Mesendoderm (in vitro differentiated cells): Measurements from ENCODE around the gene FCMR. TPM values are rescaled to one million over a fixed set of nuclear protein-coding genes. Genes with fewer than 3 reads are reported as not detected.

Experiments used
- DNase-seq: peaks from one replicate; pipeline ENCODE4 v3.0.0; 2013
- H2AK5ac ChIP-seq: 2 replicates; pipeline ENCODE4 v1.6.1; 2013; ENCODE audit warnings: low read length, inconsistent platforms
- H2BK120ac ChIP-seq: 2 replicates; pipeline ENCODE4 v1.6.1; 2013; ENCODE audit warnings: low read depth, mild to moderate bottlenecking, low read length, moderate library complexity, mixed read lengths
- H2BK15ac ChIP-seq: replicated peaks from 2 replicates; pipeline ENCODE4 v1.6.1; 2013; ENCODE audit warnings: low read depth, mild to moderate bottlenecking, moderate library complexity
- H2BK5ac ChIP-seq: 2 replicates; pipeline ENCODE4 v1.6.1; 2013; ENCODE audit warnings: low read length, inconsistent platforms
- H3K18ac ChIP-seq: 2 replicates; pipeline ENCODE4 v1.6.1; 2013; ENCODE audit warnings: mild to moderate bottlenecking, low read length, mixed read lengths
- H3K23ac ChIP-seq: one replicate; pipeline ENCODE4 v1.6.1; 2013; ENCODE audit warnings: low read length
- H3K27ac ChIP-seq: 2 replicates; pipeline ENCODE4 v1.5.1; 2013; ENCODE audit warnings: low read depth, mild to moderate bottlenecking, inconsistent platforms, low read length, moderate library complexity
- H3K27me3 ChIP-seq: 2 replicates; pipeline ENCODE4 v1.6.1; 2013; ENCODE audit warnings: low read length, control low read depth, mild to moderate bottlenecking, inconsistent platforms; ENCODE audit not compliant: insufficient read depth, poor library complexity
- H3K36me3 ChIP-seq: 2 replicates; pipeline ENCODE4 v1.6.1; 2013; ENCODE audit warnings: low read length, inconsistent platforms; ENCODE audit not compliant: control insufficient read depth, insufficient read depth
- H3K4ac ChIP-seq: one replicate; pipeline ENCODE4 v1.6.1; 2013; ENCODE audit warnings: low read depth, mild to moderate bottlenecking, low read length, moderate library complexity
- H3K4me1 ChIP-seq: 2 replicates; pipeline ENCODE4 v1.6.1; 2013; ENCODE audit warnings: low read depth, low read length, inconsistent platforms; ENCODE audit not compliant: control insufficient read depth
- H3K4me2 ChIP-seq: 2 replicates; pipeline ENCODE4 v1.6.1; 2013; ENCODE audit warnings: low read length
- H3K4me3 ChIP-seq: 2 replicates; pipeline ENCODE4 v1.5.1; 2013; ENCODE audit warnings: mild to moderate bottlenecking, low read length
- H3K56ac ChIP-seq: one replicate; pipeline ENCODE4 v1.6.1; 2013; ENCODE audit warnings: low read length
- H3K79me1 ChIP-seq: 2 replicates; pipeline ENCODE4 v1.6.1; 2013; ENCODE audit warnings: low read length, inconsistent platforms
- H3K79me2 ChIP-seq: 2 replicates; pipeline ENCODE4 v1.6.1; 2013; ENCODE audit warnings: mild to moderate bottlenecking, low read length; ENCODE audit not compliant: control insufficient read depth, insufficient read depth
- H3K9ac ChIP-seq: 2 replicates; pipeline ENCODE4 v1.6.1; 2013; ENCODE audit warnings: low read length, inconsistent platforms
- H4K5ac ChIP-seq: one replicate; pipeline ENCODE4 v1.6.1; 2013; ENCODE audit warnings: low read length
- H4K8ac ChIP-seq: one replicate; pipeline ENCODE4 v1.6.1; 2013; ENCODE audit warnings: low read depth, mild to moderate bottlenecking, control low read depth, low read length, moderate library complexity
- WGBS: extraction: QIAGEN DNeasy Blood & Tissue Kit; methylation state at CpG from one replicate; pipeline ENCODE4 v1.1.7; 2013; ENCODE audit warnings: low lambda C conversion rate, missing lambda C conversion rate; ENCODE audit not compliant: insufficient coverage; ENCODE audit errors: extremely low coverage; 5-methylcytosine and 5-hydroxymethylcytosine counted together
- polyA plus RNA-seq, 2 experiments: library from polyadenylated mRNA; stranded (reverse); fragments of 200-250 nt; gene quantifications; one replicate each; pipeline ENCODE4 v1.2.3, GENCODE V29; 2013

The FCMR gene, protein sequence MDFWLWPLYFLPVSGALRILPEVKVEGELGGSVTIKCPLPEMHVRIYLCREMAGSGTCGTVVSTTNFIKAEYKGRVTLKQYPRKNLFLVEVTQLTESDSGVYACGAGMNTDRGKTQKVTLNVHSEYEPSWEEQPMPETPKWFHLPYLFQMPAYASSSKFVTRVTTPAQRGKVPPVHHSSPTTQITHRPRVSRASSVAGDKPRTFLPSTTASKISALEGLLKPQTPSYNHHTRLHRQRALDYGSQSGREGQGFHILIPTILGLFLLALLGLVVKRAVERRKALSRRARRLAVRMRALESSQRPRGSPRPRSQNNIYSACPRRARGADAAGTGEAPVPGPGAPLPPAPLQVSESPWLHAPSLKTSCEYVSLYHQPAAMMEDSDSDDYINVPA
- polyA plus RNA-seq (2013, experiment 1 of 2): 0.42 TPM
- polyA plus RNA-seq (2013, experiment 2 of 2): 0.24 TPM

GRCh38 chr1:206921772-206922265, at the start of gene FCMR:
Gene FCMR (minus strand): TSS chr1:206921941. CDS start chr1:206921854, 87 bp downstream.
- H2BK15ac ChIP-seq: no peak within 1 kb of the TSS
- peak within 1 kb of the TSS; percentile 24 for H4K5ac ChIP-seq
- H3K79me2 ChIP-seq: no peaks in the 10 kb centered on the region
- H2BK5ac ChIP-seq: no peak within 1 kb of the TSS
- H3K79me1 ChIP-seq: no peaks in the 10 kb centered on the region
- no peak within 1 kb of the TSS for H3K4me3 ChIP-seq
- no peak within 1 kb of the TSS for H3K27ac ChIP-seq
- no CpG with 5 or more reads among the region's 7 CpGs for WGBS
- H3K36me3 ChIP-seq: no peaks in the 10 kb centered on the region
- no peaks in the 10 kb centered on the region for H3K27me3 ChIP-seq
- no peak within 1 kb of the TSS for H3K4me2 ChIP-seq
- H3K4ac ChIP-seq: no peak within 1 kb of the TSS
- no peaks in the 10 kb centered on the region for H3K4me1 ChIP-seq
- H4K8ac ChIP-seq: no peak within 1 kb of the TSS
- no peak within 1 kb of the TSS for H2BK120ac ChIP-seq
- H2AK5ac ChIP-seq: no peak within 1 kb of the TSS
- H3K9ac ChIP-seq: no peak within 1 kb of the TSS
- no peak within 1 kb of the TSS for H3K18ac ChIP-seq
- no peak within 1 kb of the TSS for H3K56ac ChIP-seq
- no peak for DNase-seq
- H3K23ac ChIP-seq: no peak within 1 kb of the TSS

GRCh38 chr1:206971029-206971655, 49.4 kb upstream of the FCMR start:
- Histone ChIP-seq H3K36me3 (no peaks in the 10 kb centered on the region), H3K79me1 (no peaks in the 10 kb centered on the region)

GRCh38 chr1:206970446-206970845, 48.7 kb upstream of the FCMR start, which contains the start of gene FCAMR:
Gene FCAMR (minus strand): TSS chr1:206970460. CDS start chr1:206970125, 335 bp downstream.
- no peak within 1 kb of the TSS for H2BK120ac ChIP-seq
- no peak within 1 kb of the TSS for H2BK5ac ChIP-seq
- no peaks in the 10 kb centered on the region for H3K79me2 ChIP-seq
- H4K5ac ChIP-seq: no peak within 1 kb of the TSS
- no peak within 1 kb of the TSS for H3K9ac ChIP-seq
- no peaks in the 10 kb centered on the region for H3K79me1 ChIP-seq
- no peak within 1 kb of the TSS for H3K4me3 ChIP-seq
- H2BK15ac ChIP-seq: no peak within 1 kb of the TSS
- H2AK5ac ChIP-seq: no peak within 1 kb of the TSS
- H3K4me2 ChIP-seq: no peak within 1 kb of the TSS
- H3K4me1 ChIP-seq: no peaks in the 10 kb centered on the region
- no peak for DNase-seq
- H3K56ac ChIP-seq: no peak within 1 kb of the TSS
- H3K27ac ChIP-seq: no peak within 1 kb of the TSS
- WGBS: no CpG with 5 or more reads among the region's 2 CpGs
- H3K23ac ChIP-seq: no peak within 1 kb of the TSS
- H3K18ac ChIP-seq: no peak within 1 kb of the TSS
- H4K8ac ChIP-seq: no peak within 1 kb of the TSS
- H3K27me3 ChIP-seq: no peaks in the 10 kb centered on the region
- no peaks in the 10 kb centered on the region for H3K36me3 ChIP-seq
- H3K4ac ChIP-seq: no peak within 1 kb of the TSS

More at GRCh38 chr1:206971029-206971655, 49.4 kb upstream of the FCMR start:
- H2AK5ac ChIP-seq: no peak overlapping the region
- no peak overlapping the region for H2BK5ac ChIP-seq
- no peak overlapping the region for H3K23ac ChIP-seq
- no peaks in the 10 kb centered on the region for H3K79me2 ChIP-seq
- no peak overlapping the region for H2BK120ac ChIP-seq
- no peak overlapping the region for H3K4me2 ChIP-seq
- no peaks in the 10 kb centered on the region for H3K27me3 ChIP-seq
- no peak overlapping the region for H4K5ac ChIP-seq
- no peak overlapping the region for H3K56ac ChIP-seq
- H2BK15ac ChIP-seq: no peak overlapping the region
- H3K4me1 ChIP-seq: no peaks in the 10 kb centered on the region
- H3K9ac ChIP-seq: no peak overlapping the region
- no peak overlapping the region for H3K27ac ChIP-seq
- H3K4me3 ChIP-seq: no peak overlapping the region
- H4K8ac ChIP-seq: no peak overlapping the region
- H3K4ac ChIP-seq: no peak overlapping the region
- no CpG with 5 or more reads among the region's 2 CpGs for WGBS
- no peak for DNase-seq
- H3K18ac ChIP-seq: no peak overlapping the region

DNA sequence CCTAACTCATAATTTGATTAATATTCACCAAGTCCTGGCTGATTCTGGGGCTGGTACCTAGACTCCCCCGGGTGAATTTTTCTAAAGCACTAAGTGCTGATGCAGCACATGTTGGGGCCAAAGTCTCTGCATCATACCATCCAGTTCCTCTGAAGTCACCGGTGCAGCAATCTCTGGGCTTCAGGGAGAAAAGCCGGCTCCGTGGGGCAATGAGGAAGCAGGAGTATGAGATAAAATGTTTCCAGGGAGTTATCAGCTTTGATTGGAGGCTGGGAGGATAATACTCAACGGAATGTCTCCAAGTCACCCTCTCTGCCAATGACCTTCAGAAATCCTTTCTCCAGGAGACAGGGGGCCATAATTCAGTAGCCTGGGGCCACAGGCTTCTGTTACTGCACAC, 47.3 kb upstream of the FCMR start:
- no peak overlapping the region for H2BK120ac ChIP-seq
- no peaks in the 10 kb centered on the region for H3K36me3 ChIP-seq
- no peak overlapping the region for H3K23ac ChIP-seq
- H2AK5ac ChIP-seq: no peak overlapping the region
- H2BK5ac ChIP-seq: no peak overlapping the region
- no peaks in the 10 kb centered on the region for H3K27me3 ChIP-seq
- H4K5ac ChIP-seq: no peak overlapping the region
- H3K4me1 ChIP-seq: no peaks in the 10 kb centered on the region
- H3K79me2 ChIP-seq: no peaks in the 10 kb centered on the region
- H3K18ac ChIP-seq: no peak overlapping the region
- no peak overlapping the region for H3K4me3 ChIP-seq
- no peaks in the 10 kb centered on the region for H3K79me1 ChIP-seq
- H3K4ac ChIP-seq: no peak overlapping the region
- H3K9ac ChIP-seq: no peak overlapping the region
- H2BK15ac ChIP-seq: no peak overlapping the region
- no CpG with 5 or more reads among the region's 5 CpGs for WGBS
- no peak overlapping the region for H3K4me2 ChIP-seq
- no peak overlapping the region for H3K56ac ChIP-seq
- no peak overlapping the region for H3K27ac ChIP-seq
- no peak overlapping the region for H4K8ac ChIP-seq
- DNase-seq: no peak

GRCh38 chr1:206967096-206967849, 45.5 kb upstream of the FCMR start:
- Histone ChIP-seq H3K36me3 (no peaks in the 10 kb centered on the region), H2BK120ac (no peak overlapping the region), H3K18ac (no peak overlapping the region), H3K4ac (no peak overlapping the region), H3K79me1 (no peaks in the 10 kb centered on the region), H2BK15ac (no peak overlapping the region), H3K4me3 (no peak overlapping the region), H4K8ac (no peak overlapping the region), H3K4me2 (no peak overlapping the region), H3K79me2 (no peaks in the 10 kb centered on the region), H3K9ac (no peak overlapping the region), H3K56ac (no peak overlapping the region), H3K27me3 (no peaks in the 10 kb centered on the region), H3K23ac (no peak overlapping the region), H2BK5ac (no peak overlapping the region), H3K27ac (no peak overlapping the region), H2AK5ac (no peak overlapping the region), H4K5ac (no peak overlapping the region), H3K4me1 (no peaks in the 10 kb centered on the region)
- no CpG with 5 or more reads among the region's 8 CpGs for whole genome bisulfite sequencing
- no peak for DNase-seq
